NCI-H524 treated with DMSO at 0.1 percent for 48 hours (cell line): ENCODE results near the gene TERB1.

ENCODE experiments used
- DNase-seq: peaks from one replicate; lab custom pipeline; 2025; lab: John Stamatoyannopoulos, UW

The TERB1 gene

DNA sequence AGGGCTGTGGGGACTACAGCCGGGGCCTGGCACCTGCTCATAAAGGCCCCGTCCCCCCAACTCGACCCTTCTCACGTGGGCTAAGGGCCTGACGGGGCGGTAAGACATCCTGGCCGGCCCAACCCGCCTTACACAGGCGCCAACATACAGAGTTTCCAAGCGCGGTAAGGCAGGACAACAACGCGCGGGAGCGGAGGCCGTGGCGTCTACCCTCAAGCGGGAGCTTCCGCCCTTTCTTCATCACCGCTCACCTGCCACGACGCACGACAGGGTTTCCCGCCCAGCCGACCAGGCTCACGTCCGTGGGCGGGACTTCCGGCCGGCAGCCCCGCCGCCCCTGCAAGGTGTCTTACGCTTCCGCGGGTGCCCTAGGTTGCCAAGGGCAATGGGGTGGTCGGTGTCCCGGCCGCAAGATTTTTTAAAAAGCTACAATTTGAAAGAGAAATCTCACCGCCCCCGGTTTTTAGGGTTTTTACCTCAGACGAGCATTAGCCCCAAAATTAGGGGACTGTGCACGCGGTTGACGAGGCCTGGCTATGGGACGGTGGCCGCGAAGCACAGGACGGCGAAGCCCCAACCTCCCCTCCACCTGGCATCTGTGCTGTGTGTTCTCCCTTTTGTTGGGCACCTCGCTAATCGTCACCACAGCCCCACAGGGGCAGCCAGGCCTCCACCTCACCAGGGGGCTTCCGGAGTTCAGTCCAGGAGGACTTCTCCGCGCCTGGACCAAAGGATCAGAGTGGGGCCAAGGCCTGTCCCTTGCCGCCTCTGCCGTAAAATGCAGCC lies at the start of gene TERB1:
TERB1 (minus strand) TSS at position 265 of the 786 bp plus-strand sequence. CDS start 4,786 bp downstream, outside the sequence.
- DNase-seq: no peak

DNA sequence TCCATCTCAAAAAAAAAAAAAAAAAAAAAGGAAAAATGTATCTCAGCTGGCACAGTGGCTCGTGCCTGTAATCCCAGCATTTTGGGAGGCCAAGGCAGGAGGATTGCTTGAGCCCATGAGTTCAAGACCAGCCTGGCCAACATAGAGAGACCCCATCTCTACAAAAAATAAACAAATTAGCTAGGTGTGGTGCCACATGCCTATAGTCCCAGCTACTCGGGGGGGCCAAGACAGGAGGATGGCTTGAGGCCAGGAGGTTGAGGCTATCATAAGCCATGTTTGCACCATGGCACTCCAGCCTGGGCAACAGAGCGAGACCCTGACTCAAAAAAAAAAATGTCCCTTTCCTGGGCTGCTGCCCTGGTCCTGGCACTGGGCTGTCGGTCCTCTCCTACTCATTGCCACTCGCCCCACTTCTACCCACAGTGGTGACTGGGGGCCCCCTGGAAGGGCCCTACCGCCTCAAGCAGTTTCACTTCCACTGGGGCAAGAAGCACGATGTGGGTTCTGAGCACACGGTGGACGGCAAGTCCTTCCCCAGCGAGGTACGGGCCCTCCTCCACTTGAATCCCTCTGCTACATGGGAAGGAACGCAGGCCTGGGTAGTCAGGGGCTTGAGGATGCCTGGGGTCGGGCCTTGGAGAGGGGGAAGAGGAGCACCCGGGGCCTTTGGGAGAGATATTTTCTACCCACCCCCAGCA lies 48.9 kb upstream of the TERB1 start:
- DNase-seq: no peak

DNA sequence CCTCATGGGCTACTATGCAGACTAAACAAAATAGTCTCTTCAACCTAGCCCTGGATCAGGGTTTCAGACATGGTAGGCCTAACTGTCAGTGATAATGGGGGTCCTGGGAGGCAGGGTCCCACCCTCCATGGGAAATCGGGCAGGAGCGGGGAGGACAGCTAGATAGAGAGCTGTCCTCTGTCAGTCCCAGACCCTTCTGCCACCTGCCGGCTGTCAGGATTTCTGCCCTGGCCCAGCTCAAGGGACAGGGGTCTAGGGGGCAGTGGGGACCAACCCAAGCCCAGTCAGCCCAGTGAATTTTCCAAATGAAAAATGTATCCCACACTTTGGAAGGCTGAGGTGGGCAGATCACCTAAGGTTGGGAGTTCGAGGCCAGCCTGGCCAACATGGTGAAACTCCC lies 48.2 kb upstream of the TERB1 start:
- no peak for DNase-seq

- DNase-seq: no peak
These were observed 47.6 kb upstream of the TERB1 start for GRCh38 chr16:66849021-66849420.

- DNase-seq: no peak
These were observed 46.8 kb upstream of the TERB1 start for GRCh38 chr16:66848172-66848571.

DNA sequence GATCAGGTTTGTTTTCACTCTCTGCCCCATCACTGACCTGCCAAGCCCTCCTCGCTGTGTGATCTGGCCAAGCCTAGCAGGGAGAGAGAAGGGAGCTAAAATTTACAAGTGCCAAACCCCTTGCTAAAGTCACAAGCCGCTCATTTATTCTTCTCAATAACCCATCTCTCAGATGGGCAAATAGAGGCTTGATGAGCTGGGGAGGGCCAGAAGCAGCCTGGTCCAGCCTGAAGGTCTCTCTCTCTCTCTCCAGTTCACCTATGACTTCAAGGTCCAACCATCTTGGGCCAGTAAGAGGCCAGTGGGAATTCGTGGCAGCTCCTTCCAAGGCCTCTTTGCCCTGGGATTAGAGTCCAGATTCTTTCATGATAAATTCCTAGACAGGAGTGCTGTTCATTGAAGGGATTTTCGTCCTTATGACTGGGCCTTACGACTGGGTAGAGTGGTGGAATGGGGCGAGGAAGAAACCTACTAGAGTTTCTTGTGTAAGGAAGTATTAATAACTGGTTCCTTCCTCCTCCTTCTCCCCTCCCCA lies 46.2 kb upstream of the TERB1 start:
- DNase-seq: no peak

DNA sequence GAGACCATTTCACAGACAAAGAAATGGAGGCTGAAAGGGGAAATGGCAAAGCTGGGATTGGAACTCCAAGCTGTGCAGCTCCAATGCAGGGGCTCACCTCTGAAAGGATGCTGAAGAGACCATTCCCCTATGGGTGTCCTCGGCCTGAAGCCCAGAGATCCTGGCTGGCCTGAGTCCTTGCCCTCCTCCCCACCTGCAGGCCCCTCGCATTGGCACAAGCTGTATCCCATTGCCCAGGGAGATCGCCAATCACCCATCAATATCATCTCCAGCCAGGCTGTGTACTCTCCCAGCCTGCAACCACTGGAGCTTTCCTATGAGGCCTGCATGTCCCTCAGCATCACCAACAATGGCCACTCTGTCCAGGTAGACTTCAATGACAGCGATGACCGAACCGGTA lies 45.4 kb upstream of the TERB1 start:
- DNase-seq: no peak

DNA sequence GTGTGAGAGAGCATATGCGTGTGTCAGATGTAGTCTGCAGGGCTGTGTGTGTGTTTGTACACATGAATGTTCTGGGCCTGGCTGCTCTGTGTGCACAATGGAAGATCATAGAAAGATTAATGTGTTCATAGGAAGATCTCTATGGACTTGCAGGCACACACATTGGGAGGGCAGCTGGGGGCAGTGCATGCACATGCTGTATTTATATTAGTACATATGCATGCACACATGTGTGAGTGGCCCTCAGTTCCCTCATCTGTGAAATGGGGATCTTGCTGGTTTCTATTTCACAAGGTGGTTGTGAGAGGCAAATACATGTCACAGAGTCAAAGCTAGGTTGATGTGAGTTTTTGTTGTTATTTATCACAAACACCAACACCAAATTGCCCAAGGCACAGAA lies 44.9 kb upstream of the TERB1 start:
- no peak for DNase-seq

- DNase-seq: peak; percentile 93
These were observed 44.4 kb upstream of the TERB1 start for GRCh38 chr16:66845791-66846221.

DNA sequence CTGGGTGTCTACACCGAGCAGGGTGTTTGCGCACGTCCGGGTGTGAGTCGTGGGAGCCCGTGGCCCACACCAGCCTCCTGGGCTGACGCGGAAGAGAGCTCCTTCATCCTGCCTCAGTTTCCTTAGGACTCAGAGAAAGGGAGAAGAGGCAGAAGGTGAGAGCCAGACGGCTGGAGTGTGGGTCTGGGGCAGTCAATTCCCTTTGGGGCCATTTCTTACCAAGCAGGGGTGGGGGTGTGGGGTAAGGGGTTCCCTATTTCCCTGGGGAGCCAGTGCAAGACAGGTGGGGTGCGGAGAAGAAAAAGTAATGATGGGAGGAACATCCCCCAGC lies 43.7 kb upstream of the TERB1 start:
- no peak for DNase-seq

DNA sequence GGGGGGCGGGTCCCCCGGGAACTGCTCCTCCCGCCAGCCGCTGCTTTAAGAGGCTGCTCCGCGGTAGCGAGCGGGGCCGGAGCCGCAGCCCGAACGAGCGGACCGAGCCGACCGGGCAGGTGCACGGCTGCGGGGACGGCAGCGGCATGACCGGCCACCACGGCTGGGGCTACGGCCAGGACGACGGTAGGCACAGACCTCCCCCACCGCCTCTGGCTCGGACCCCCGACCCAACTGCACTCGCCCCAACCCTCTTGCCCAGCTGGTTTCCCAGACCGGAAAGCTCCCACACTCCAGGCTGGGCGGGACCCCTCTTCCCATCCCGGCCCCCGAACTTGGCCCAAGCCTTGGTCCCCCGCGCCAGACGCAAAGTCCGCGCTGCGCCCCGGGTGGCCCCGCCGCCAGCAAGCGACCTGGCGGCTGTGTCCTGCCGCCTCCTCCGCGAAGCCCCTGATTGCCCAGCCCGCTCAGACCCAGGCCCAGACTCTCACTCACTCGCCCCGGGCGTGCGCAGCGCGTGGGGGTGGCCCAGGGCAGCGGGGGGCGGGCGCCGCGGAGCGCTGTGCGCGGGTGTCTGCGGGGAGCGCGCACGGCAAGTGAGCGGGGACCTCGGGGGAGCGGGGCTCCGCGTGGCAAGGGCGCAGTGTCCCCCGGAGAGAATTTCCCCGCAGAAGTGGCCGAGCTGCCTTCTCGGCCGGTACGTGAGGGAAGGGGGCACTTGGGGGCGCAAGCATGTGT lies 43.1 kb upstream of the TERB1 start, which contains the start of gene CA7:
CA7 (plus strand) TSS at position 73 of the 738 bp plus-strand sequence; CDS start at position 147, 74 bp downstream.
- no peak for DNase-seq

DNA sequence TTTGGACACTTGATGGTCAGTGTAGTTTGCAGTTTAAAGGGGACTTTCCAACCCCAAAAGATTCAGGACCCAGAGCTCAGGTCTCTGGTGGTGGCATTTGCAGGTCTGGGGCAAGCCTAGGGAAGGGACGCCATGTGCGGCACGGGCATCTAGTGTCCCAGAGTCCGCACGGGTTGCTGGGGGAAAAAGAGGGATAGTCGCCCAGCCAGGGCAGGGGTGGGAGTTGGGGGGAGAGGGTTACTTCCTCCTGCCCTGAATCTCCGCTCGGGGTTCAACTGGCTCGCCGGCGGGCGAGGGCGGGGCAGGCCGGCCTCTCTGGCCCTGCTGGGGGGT lies 42.6 kb upstream of the TERB1 start:
- no peak for DNase-seq

DNA sequence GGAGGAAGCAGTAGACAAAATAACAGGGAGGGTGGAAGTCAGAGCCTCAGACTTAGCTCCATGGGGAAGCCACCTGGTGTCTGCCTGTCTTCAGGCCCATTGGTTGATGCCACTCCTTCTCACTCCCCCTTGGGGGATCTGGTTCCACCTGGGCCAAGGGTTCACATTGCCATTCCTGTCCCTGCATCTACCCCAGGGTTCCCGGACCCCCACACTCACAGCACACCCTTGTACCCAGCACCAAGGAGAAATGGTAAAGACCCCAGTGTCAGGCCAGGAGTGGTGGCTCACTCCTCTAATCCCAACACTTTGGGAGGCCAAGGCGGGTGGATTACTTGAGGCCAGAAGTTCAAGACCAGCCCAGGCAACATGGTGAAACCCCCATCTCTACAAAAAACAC lies 41.8 kb upstream of the TERB1 start:
- no peak for DNase-seq

- DNase-seq: no peak
These were observed 41.4 kb upstream of the TERB1 start for GRCh38 chr16:66842765-66843164.

DNA sequence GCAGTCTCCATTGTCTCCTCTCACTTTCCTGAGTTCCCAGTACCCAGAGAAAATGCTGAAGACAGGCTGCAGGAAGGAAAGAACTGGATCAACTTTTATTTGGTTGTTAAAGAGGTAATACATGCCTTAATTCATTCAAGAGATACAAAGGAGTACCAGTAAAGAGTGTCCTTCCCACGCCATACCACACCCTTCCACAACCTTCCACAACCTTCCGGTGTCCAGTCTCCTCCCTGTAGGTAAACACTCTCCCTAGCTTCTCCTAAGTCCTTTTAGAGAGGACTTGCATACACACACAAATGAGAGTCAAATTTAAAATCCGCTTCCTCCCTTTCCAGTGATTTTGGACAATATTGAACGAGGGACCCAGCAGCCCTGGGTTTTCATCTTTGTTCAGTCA lies 40.0 kb upstream of the TERB1 start:
- DNase-seq: no peak

GRCh38 chr16:66840883-66841282 lies 39.5 kb upstream of the TERB1 start:
- no peak for DNase-seq

GRCh38 chr16:66834746-66835145 lies 33.4 kb upstream of the TERB1 start:
- DNase-seq: no peak

DNA sequence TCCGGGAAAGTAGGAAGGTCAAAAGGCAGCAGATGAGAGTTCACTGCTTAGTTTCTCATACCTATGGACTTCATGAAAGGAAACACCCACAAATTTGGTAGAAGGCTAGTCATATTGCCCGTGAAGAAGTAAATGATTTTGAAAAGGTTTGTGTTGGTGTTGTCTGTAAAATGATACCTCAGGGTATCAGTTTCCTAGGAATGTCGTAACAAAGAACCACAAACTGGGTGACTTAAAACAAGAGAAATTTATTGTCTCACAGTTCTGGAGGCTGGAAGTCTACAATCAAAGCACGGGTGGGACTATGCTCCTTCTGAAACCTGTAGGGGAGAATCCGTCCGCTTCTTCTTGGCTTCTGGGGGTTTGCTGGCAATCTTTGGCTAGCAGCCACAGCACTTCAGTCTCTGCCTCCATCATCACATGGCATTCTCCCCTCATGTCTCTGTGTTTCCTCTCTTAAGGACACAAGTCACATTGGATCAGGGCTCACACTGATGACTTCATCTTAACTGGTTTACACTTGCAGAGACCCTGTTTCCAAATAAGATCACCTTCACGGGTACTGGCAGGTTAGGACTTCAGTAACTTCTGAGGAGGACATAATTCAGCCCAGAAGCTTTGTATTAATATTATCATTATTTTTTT lies 31.4 kb upstream of the TERB1 start:
- no peak for DNase-seq

GRCh38 chr16:66832190-66832589 lies 30.8 kb upstream of the TERB1 start:
- DNase-seq: no peak

- peak; percentile 62 for DNase-seq
These were observed 29.3 kb upstream of the TERB1 start, which contains the start of gene NAE1 for GRCh38 chr16:66830422-66831404. Gene NAE1 (minus strand): TSS chr16:66830976. CDS start chr16:66830899, 77 bp downstream.

- DNase-seq: no peak
These were observed 22.6 kb upstream of the TERB1 start for GRCh38 chr16:66824006-66824405.
